ENCODE measurements around the gene GPX8.

DNA sequence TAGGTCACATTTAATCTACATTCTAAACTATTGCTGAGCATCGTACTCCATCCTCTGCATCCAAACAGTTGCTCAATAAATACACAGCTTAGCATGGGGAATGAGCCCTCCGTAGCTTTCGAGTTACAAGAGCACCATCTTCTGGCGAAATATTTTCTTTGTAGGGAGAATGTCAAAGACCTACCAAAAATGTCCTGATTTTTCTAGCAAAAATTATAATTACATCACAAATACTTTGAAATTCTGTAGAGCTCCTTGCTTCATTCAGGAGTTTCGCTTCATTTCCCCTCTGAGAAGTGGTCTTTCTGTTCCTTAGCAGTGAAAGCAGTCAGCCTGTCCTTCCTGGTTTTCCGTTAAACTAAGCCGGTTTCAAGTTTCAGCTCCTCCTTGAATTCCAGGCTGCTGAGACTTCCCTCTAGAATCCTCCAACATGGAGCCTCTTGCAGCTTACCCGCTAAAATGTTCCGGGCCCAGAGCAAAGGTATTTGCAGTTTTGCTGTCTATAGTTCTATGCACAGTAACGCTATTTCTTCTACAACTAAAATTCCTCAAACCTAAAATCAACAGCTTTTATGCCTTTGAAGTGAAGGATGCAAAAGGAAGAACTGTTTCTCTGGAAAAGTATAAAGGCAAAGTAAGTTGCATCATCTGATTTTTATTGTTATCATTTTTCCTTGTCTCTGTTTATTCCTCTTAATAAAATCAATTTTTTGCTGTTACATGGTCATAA, at the start of gene GPX8:
- TF ChIP-seq, protein P1, sequence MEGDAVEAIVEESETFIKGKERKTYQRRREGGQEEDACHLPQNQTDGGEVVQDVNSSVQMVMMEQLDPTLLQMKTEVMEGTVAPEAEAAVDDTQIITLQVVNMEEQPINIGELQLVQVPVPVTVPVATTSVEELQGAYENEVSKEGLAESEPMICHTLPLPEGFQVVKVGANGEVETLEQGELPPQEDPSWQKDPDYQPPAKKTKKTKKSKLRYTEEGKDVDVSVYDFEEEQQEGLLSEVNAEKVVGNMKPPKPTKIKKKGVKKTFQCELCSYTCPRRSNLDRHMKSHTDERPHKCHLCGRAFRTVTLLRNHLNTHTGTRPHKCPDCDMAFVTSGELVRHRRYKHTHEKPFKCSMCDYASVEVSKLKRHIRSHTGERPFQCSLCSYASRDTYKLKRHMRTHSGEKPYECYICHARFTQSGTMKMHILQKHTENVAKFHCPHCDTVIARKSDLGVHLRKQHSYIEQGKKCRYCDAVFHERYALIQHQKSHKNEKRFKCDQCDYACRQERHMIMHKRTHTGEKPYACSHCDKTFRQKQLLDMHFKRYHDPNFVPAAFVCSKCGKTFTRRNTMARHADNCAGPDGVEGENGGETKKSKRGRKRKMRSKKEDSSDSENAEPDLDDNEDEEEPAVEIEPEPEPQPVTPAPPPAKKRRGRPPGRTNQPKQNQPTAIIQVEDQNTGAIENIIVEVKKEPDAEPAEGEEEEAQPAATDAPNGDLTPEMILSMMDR (IDR thresholded peaks at IDR 0.05; ENCODE audit: low read depth, low read length, missing input control), result peak; percentile 31
- no peak for TF ChIP-seq RXRA (IDR thresholded peaks at IDR 0.05)
- no peak for TF ChIP-seq EGR1 (IDR thresholded peaks at IDR 0.05; ENCODE audit: low read depth in 2 of 2)
- no peak for TF ChIP-seq TAF1 (conservative IDR thresholded peaks at IDR 0.05)
- TF ChIP-seq RAD21 (IDR thresholded peaks at IDR 0.05), result peak; percentile 84
- TF ChIP-seq SP1 (IDR thresholded peaks at IDR 0.05), result no peak
- TF ChIP-seq GABPA (IDR thresholded peaks at IDR 0.05 in 1 of 2, conservative IDR thresholded peaks at IDR 0.05 in 1 of 2), result no peak
- TF ChIP-seq, protein P2, sequence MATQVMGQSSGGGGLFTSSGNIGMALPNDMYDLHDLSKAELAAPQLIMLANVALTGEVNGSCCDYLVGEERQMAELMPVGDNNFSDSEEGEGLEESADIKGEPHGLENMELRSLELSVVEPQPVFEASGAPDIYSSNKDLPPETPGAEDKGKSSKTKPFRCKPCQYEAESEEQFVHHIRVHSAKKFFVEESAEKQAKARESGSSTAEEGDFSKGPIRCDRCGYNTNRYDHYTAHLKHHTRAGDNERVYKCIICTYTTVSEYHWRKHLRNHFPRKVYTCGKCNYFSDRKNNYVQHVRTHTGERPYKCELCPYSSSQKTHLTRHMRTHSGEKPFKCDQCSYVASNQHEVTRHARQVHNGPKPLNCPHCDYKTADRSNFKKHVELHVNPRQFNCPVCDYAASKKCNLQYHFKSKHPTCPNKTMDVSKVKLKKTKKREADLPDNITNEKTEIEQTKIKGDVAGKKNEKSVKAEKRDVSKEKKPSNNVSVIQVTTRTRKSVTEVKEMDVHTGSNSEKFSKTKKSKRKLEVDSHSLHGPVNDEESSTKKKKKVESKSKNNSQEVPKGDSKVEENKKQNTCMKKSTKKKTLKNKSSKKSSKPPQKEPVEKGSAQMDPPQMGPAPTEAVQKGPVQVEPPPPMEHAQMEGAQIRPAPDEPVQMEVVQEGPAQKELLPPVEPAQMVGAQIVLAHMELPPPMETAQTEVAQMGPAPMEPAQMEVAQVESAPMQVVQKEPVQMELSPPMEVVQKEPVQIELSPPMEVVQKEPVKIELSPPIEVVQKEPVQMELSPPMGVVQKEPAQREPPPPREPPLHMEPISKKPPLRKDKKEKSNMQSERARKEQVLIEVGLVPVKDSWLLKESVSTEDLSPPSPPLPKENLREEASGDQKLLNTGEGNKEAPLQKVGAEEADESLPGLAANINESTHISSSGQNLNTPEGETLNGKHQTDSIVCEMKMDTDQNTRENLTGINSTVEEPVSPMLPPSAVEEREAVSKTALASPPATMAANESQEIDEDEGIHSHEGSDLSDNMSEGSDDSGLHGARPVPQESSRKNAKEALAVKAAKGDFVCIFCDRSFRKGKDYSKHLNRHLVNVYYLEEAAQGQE (IDR thresholded peaks at IDR 0.05), result no peak
- TF ChIP-seq FOXA1 (IDR thresholded peaks at IDR 0.05), result no peak
- TF ChIP-seq, protein P3, sequence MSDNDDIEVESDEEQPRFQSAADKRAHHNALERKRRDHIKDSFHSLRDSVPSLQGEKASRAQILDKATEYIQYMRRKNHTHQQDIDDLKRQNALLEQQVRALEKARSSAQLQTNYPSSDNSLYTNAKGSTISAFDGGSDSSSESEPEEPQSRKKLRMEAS (IDR thresholded peaks at IDR 0.05), result no peak
- TF ChIP-seq, protein P4, sequence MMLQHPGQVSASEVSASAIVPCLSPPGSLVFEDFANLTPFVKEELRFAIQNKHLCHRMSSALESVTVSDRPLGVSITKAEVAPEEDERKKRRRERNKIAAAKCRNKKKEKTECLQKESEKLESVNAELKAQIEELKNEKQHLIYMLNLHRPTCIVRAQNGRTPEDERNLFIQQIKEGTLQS (IDR thresholded peaks at IDR 0.05), result no peak
- TF ChIP-seq, protein P5, sequence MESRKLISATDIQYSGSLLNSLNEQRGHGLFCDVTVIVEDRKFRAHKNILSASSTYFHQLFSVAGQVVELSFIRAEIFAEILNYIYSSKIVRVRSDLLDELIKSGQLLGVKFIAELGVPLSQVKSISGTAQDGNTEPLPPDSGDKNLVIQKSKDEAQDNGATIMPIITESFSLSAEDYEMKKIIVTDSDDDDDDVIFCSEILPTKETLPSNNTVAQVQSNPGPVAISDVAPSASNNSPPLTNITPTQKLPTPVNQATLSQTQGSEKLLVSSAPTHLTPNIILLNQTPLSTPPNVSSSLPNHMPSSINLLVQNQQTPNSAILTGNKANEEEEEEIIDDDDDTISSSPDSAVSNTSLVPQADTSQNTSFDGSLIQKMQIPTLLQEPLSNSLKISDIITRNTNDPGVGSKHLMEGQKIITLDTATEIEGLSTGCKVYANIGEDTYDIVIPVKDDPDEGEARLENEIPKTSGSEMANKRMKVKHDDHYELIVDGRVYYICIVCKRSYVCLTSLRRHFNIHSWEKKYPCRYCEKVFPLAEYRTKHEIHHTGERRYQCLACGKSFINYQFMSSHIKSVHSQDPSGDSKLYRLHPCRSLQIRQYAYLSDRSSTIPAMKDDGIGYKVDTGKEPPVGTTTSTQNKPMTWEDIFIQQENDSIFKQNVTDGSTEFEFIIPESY (IDR thresholded peaks at IDR 0.05), result no peak
- peak; percentile 12 for TF ChIP-seq FOXA2 (IDR thresholded peaks at IDR 0.05)
- no peak for TF ChIP-seq HNF4G (IDR thresholded peaks at IDR 0.05)

Measured in liver (tissue), 3 donors.